Panc1 (cell line): Measurements from ENCODE around the gene HOMER2. TPM values are rescaled to one million over a fixed set of nuclear protein-coding genes. Genes with fewer than 3 reads are reported as not detected.

ENCODE experiments used
- ATAC-seq: fragments of 200-7000 bp; cut with Tn5 transposase; 2 replicates; pipeline ENCODE4 v1.9.1; 2020; ENCODE audit warnings: mild to moderate bottlenecking, moderate library complexity
- BruUV-seq: library from RNA; stranded (reverse); fragments of 400-500 nt; replicated peaks from 2 replicates; lab custom pipeline; 2021; lab: Mats Ljungman, UMichigan
- CTCF ChIA-PET: fragments of 300-600 bp; sonication (Branson Sonifier 250); formaldehyde crosslinking; loops from one replicate; lab custom pipeline; 2022; ENCODE audit warnings: antibody characterized with exemption; lab: Charles Lee
- POLR2A ChIA-PET: fragments of 300-600 bp; sonication (Branson Sonifier 250); formaldehyde crosslinking; loops from one replicate; lab custom pipeline; 2022; ENCODE audit warnings: antibody characterized with exemption; lab: Charles Lee
- DNase-seq: peaks from one replicate; pipeline ENCODE4 v3.0.0-alpha.2; 2010; ENCODE audit warnings: low read depth, low spot score
- H3K27ac ChIP-seq: 2 replicates; pipeline ENCODE4 v1.5.1; 2011; ENCODE audit warnings: mild to moderate bottlenecking, low read length, inconsistent platforms
- H3K27me3 ChIP-seq: fragments of 200-500 bp; sonication (Bioruptor generic); 2 replicates; pipeline ENCODE4 v1.6.0; 2014; ENCODE audit warnings: low read length, inconsistent platforms; ENCODE audit not compliant: control insufficient read depth, insufficient read depth
- H3K36me3 ChIP-seq: fragments of 200-500 bp; sonication (Bioruptor generic); 2 replicates; pipeline ENCODE4 v1.5.1; 2014; ENCODE audit warnings: inconsistent platforms, mild to moderate bottlenecking, low read length, moderate library complexity; ENCODE audit not compliant: control insufficient read depth, insufficient read depth
- H3K4me1 ChIP-seq: 2 replicates; pipeline ENCODE4 v1.5.1; 2011; ENCODE audit warnings: inconsistent platforms, mild to moderate bottlenecking, low read length, moderate library complexity; ENCODE audit not compliant: control insufficient read depth, insufficient read depth
- H3K4me3 ChIP-seq, 2 experiments: 2 replicates each; pipeline ENCODE4 v1.5.1; 2011 to 2012; ENCODE audit warnings: low read depth in 2 of 2, low read length in 2 of 2, mild to moderate bottlenecking in 2 of 2, inconsistent platforms in 1 of 2, moderate library complexity in 1 of 2
- H3K9me3 ChIP-seq: fragments of 200-500 bp; sonication (Bioruptor generic); 2 replicates; pipeline ENCODE4 v1.5.1; 2014; ENCODE audit warnings: low read depth, mild to moderate bottlenecking, inconsistent platforms, low read length, moderate library complexity; ENCODE audit not compliant: control insufficient read depth, insufficient read depth
- CTCF ChIP-seq: fragments of 450-650 bp; IDR thresholded peaks from 2 replicates; pipeline ENCODE4 v1.5.1; 2017; ENCODE audit warnings: mild to moderate bottlenecking
- POLR2AphosphoS5 ChIP-seq: IDR thresholded peaks from 2 replicates; pipeline ENCODE4 v1.6.1; 2012; ENCODE audit warnings: mild to moderate bottlenecking, low read depth, low read length, moderate library complexity
- REST ChIP-seq, 2 experiments: IDR thresholded peaks; 2 replicates each; pipeline ENCODE4 v1.6.1; 2011 to 2012; ENCODE audit warnings: low read depth in 2 of 2, control low read depth in 1 of 2, low read length in 1 of 2, mild to moderate bottlenecking in 1 of 2, moderate library complexity in 1 of 2; ENCODE audit not compliant: insufficient read depth in 1 of 2
- SIN3A ChIP-seq: IDR thresholded peaks from 2 replicates; pipeline ENCODE4 v1.6.1; 2012; ENCODE audit warnings: low read depth, mild to moderate bottlenecking, low read length, moderate library complexity, borderline replicate concordance; ENCODE audit not compliant: insufficient read depth
- TCF7L2 ChIP-seq: IDR thresholded peaks from 2 replicates; pipeline ENCODE4 v1.6.1; 2011; ENCODE audit warnings: mild to moderate bottlenecking, low read depth, low read length, inconsistent platforms
- in situ Hi-C: cut with HindIII; loops from 2 replicates; pipeline ENCODE4 v1.10.0; 2016; ENCODE audit warnings: low sequenced_read_pairs, low pct_unique_long_range_greater_than_20kb
- intact Hi-C: fragments of 100-400 bp; cut with micrococcal nuclease; formaldehyde crosslinking; loops from one replicate; pipeline ENCODE4 v1.10.0; 2022; ENCODE audit not compliant: unreplicated experiment
- total RNA-seq: library from RNA; stranded (reverse); gene quantifications from one replicate; pipeline ENCODE4 v1.2.1, GENCODE V29; 2021; ENCODE audit not compliant: unreplicated experiment

HOMER2 gene
- total RNA-seq, 1 experiment from 2014 or later, result 35.9 TPM

GRCh38 chr15:82966671-82967071 is 14.2 kb upstream of the HOMER2 start:
- DNase-seq, result no peak
- Histone ChIP-seq H3K4me1 (no peaks in the 10 kb centered on the region), H3K27me3 (no peaks in the 10 kb centered on the region), H3K4me3 (no peak overlapping the region), H3K27ac (no peak overlapping the region), H3K9me3 (no peaks in the 10 kb centered on the region), H3K36me3 (no peaks in the 10 kb centered on the region)
- no TSS peak for BruUV-seq
- POLR2A ChIA-PET, result interaction anchor here (0.6 kb wide), 1 partner anchor 75 kb away, joined by 4 read pairs; no protein-coding TSS in a partner anchor
- TF ChIP-seq SIN3A, result no peak
- no peak for TF ChIP-seq CTCF
- no peak for TF ChIP-seq POLR2AphosphoS5
- TF ChIP-seq TCF7L2, result no peak
- in situ Hi-C loops (no loop called here), intact Hi-C loops (no loop called here)
- no peak for ATAC-seq
- CTCF ChIA-PET, result interaction anchor here (0.6 kb wide), 1 partner anchor 26 kb away, joined by 5 read pairs; no protein-coding TSS in a partner anchor

- Histone ChIP-seq H3K27ac (no peak overlapping the region), H3K9me3 (no peaks in the 10 kb centered on the region), H3K4me1 (no peaks in the 10 kb centered on the region), H3K36me3 (no peaks in the 10 kb centered on the region), H3K4me3 (no peak overlapping the region), H3K27me3 (no peaks in the 10 kb centered on the region)
- CTCF ChIA-PET, result no interaction called here
- intact Hi-C loops, result no loop called here
- POLR2A ChIA-PET, result no interaction called here
- ATAC-seq (no peak), DNase-seq (no peak)
- in situ Hi-C loops, result no loop called here
- no TSS peak for BruUV-seq
- TF ChIP-seq SIN3A (no peak), CTCF (no peak), TCF7L2 (no peak), POLR2AphosphoS5 (no peak), REST (IDR thresholded peaks at IDR 0.05; ENCODE audit: insufficient read depth in 1 of 2, low read depth in 2 of 2, low read length in 1 of 2) (no peak)
Observed at GRCh38 chr15:82964890-82965289, 12.4 kb upstream of the HOMER2 start.
